Hepatocyte (in vitro differentiated cells): ENCODE measurements around the gene UBXN11.

Source experiments
- EZH2phosphoT487 ChIP-seq: fragments of 200-600 bp; sonication (generic); IDR thresholded peaks from one replicate; pipeline ENCODE4 v1.6.1; 2018; ENCODE audit warnings: antibody characterized with exemption, mild to moderate bottlenecking, low read depth, moderate library complexity; ENCODE audit not compliant: unreplicated experiment, severe bottlenecking
- TF ChIP-seq, protein P1 (sequence below): fragments of 200-600 bp; sonication (generic); IDR thresholded peaks from 2 replicates; pipeline ENCODE4 v1.5.1; 2016; ENCODE audit warnings: antibody characterized with exemption, mild to moderate bottlenecking; ENCODE audit not compliant: poor library complexity

DNA sequence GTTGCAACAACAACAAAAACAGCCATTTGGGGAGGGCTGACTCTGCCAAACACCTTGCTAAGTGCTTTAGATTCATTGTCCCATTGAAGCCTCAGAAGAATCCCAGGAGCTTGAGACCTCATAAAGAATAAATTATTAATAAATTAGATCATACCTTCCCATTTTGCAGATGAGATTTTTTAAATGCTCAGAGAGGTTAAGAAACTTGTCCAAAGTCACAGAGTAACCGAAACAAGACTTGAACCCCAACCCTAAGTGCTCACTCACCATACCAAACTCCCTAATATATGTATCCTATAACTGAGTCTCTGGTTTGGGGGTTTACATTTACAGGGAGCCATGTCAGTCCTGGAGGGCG, 43.9 kb upstream of the UBXN11 start:
- TF ChIP-seq, protein P1, sequence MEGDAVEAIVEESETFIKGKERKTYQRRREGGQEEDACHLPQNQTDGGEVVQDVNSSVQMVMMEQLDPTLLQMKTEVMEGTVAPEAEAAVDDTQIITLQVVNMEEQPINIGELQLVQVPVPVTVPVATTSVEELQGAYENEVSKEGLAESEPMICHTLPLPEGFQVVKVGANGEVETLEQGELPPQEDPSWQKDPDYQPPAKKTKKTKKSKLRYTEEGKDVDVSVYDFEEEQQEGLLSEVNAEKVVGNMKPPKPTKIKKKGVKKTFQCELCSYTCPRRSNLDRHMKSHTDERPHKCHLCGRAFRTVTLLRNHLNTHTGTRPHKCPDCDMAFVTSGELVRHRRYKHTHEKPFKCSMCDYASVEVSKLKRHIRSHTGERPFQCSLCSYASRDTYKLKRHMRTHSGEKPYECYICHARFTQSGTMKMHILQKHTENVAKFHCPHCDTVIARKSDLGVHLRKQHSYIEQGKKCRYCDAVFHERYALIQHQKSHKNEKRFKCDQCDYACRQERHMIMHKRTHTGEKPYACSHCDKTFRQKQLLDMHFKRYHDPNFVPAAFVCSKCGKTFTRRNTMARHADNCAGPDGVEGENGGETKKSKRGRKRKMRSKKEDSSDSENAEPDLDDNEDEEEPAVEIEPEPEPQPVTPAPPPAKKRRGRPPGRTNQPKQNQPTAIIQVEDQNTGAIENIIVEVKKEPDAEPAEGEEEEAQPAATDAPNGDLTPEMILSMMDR, result no peak
- no peak for TF ChIP-seq EZH2phosphoT487
